ENCODE results near the gene ATP1B4. TPM values are rescaled to one million over a fixed set of nuclear protein-coding genes. Genes with fewer than 3 reads are reported as not detected.

The ATP1B4 gene
- total RNA-seq (0.05 TPM), polyA plus RNA-seq (0.05 TPM)
- long read RNA-seq, donor 1 = 0 reads
- long read RNA-seq, donor 2 = 0 reads
- long read RNA-seq, donor 3 = 0 reads
- long read RNA-seq, donor 4 = 0 reads
- long read RNA-seq, donor 5 = 0 reads
- long read RNA-seq, donor 6, partial matches to known transcripts = 0 of 1 reads
- long read RNA-seq, donor 6, other reads (novel, unspliced or antisense) = 0 of 1 reads
- long read RNA-seq, donor 7 = 0 reads
- long read RNA-seq, donor 8 = 0 reads
- long read RNA-seq, donor 9 = 0 reads
- long read RNA-seq, donor 10 = 0 reads

GRCh38 chrX:120361764-120362305 is at the start of gene ATP1B4:
Gene ATP1B4, plus strand, starts transcription at chrX:120362089. Its CDS starts 80 bp downstream, at chrX:120362169.
- Histone ChIP-seq H3K4me3 (ENCODE audit: low read length in 2 of 2) (no peak within 1 kb of the TSS), H3K27me3 (ENCODE audit: control insufficient read depth in 2 of 2, insufficient read depth in 1 of 2, low read length in 1 of 2) (no peaks in the 10 kb centered on the region), H3K36me3 (ENCODE audit: control insufficient read depth in 2 of 2, insufficient read depth in 2 of 2, low read length in 1 of 2) (no peaks in the 10 kb centered on the region), H3K9me3 (ENCODE audit: control insufficient read depth in 2 of 2, insufficient read depth in 1 of 2, low read length in 1 of 2) (no peaks in the 10 kb centered on the region), H3K4me1 (ENCODE audit: control insufficient read depth in 2 of 2, insufficient read depth in 2 of 2, low read length in 2 of 2) (no peaks in the 10 kb centered on the region), H3K27ac (ENCODE audit: low read depth in 1 of 2, low read length in 1 of 2) (no peak within 1 kb of the TSS)
- 98% methylated on average over 9 of the region's 9 CpGs for WGBS
- DNase-seq (ENCODE audit: low read depth in 6 of 9, low spot score in 9 of 9) = no peak

GRCh38 chrX:120315776-120316175 is 46.1 kb upstream of the ATP1B4 start:
- Histone ChIP-seq H3K9me3 (ENCODE audit: control insufficient read depth in 2 of 2, insufficient read depth in 1 of 2, low read length in 1 of 2) (peaks cover 0 to 3% of the 10 kb centered on the region in 2 donors), H3K27me3 (ENCODE audit: control insufficient read depth in 2 of 2, insufficient read depth in 1 of 2, low read length in 1 of 2) (peaks cover 3 to 32% of the 10 kb centered on the region in 2 donors), H3K4me1 (ENCODE audit: control insufficient read depth in 2 of 2, insufficient read depth in 2 of 2, low read length in 2 of 2) (peaks cover 0 to 5% of the 10 kb centered on the region in 2 donors), H3K4me3 (ENCODE audit: low read length in 2 of 2) (no peak overlapping the region), H3K27ac (ENCODE audit: low read depth in 1 of 2, low read length in 1 of 2) (no peak overlapping the region), H3K36me3 (ENCODE audit: control insufficient read depth in 2 of 2, insufficient read depth in 2 of 2, low read length in 1 of 2) (no peaks in the 10 kb centered on the region)
- no peak for DNase-seq (ENCODE audit: low read depth in 6 of 9, low spot score in 9 of 9)
- WGBS = 68% methylated on average over 4 of the region's 4 CpGs

GRCh38 chrX:120316587-120317283 is 45.2 kb upstream of the ATP1B4 start:
- H3K27ac ChIP-seq (ENCODE audit: low read depth in 1 of 2, low read length in 1 of 2) = no peak overlapping the region
- no peak overlapping the region for H3K4me3 ChIP-seq (ENCODE audit: low read length in 2 of 2)
- no peak for DNase-seq (ENCODE audit: low read depth in 6 of 9, low spot score in 9 of 9)
- H3K27me3 ChIP-seq (ENCODE audit: control insufficient read depth in 2 of 2, insufficient read depth in 1 of 2, low read length in 1 of 2) = peaks cover 3 to 23% of the 10 kb centered on the region in 2 donors
- no peaks in the 10 kb centered on the region for H3K9me3 ChIP-seq (ENCODE audit: control insufficient read depth in 2 of 2, insufficient read depth in 1 of 2, low read length in 1 of 2)
- no peaks in the 10 kb centered on the region for H3K36me3 ChIP-seq (ENCODE audit: control insufficient read depth in 2 of 2, insufficient read depth in 2 of 2, low read length in 1 of 2)
- 93% methylated on average over 5 of the region's 5 CpGs for WGBS
- no peaks in the 10 kb centered on the region for H3K4me1 ChIP-seq (ENCODE audit: control insufficient read depth in 2 of 2, insufficient read depth in 2 of 2, low read length in 2 of 2)

- DNase-seq (ENCODE audit: low read depth in 6 of 9, low spot score in 9 of 9) = no peak
- H3K9me3 ChIP-seq (ENCODE audit: control insufficient read depth in 2 of 2, insufficient read depth in 1 of 2, low read length in 1 of 2) = no peaks in the 10 kb centered on the region
- H3K27me3 ChIP-seq (ENCODE audit: control insufficient read depth in 2 of 2, insufficient read depth in 1 of 2, low read length in 1 of 2) = peaks cover 0 to 8% of the 10 kb centered on the region in 2 donors
- no peaks in the 10 kb centered on the region for H3K4me1 ChIP-seq (ENCODE audit: control insufficient read depth in 2 of 2, insufficient read depth in 2 of 2, low read length in 2 of 2)
- H3K36me3 ChIP-seq (ENCODE audit: control insufficient read depth in 2 of 2, insufficient read depth in 2 of 2, low read length in 1 of 2) = no peaks in the 10 kb centered on the region
- no peak overlapping the region for H3K27ac ChIP-seq (ENCODE audit: low read depth in 1 of 2, low read length in 1 of 2)
- no peak overlapping the region for H3K4me3 ChIP-seq (ENCODE audit: low read length in 2 of 2)
- 95% methylated on average over 4 of the region's 4 CpGs for WGBS
These were observed 43.5 kb upstream of the ATP1B4 start for GRCh38 chrX:120318411-120318810.

- Histone ChIP-seq H3K9me3 (ENCODE audit: control insufficient read depth in 2 of 2, insufficient read depth in 1 of 2, low read length in 1 of 2) (no peaks in the 10 kb centered on the region), H3K4me3 (ENCODE audit: low read length in 2 of 2) (no peak overlapping the region), H3K27ac (ENCODE audit: low read depth in 1 of 2, low read length in 1 of 2) (no peak overlapping the region), H3K27me3 (ENCODE audit: control insufficient read depth in 2 of 2, insufficient read depth in 1 of 2, low read length in 1 of 2) (no peaks in the 10 kb centered on the region), H3K4me1 (ENCODE audit: control insufficient read depth in 2 of 2, insufficient read depth in 2 of 2, low read length in 2 of 2) (no peaks in the 10 kb centered on the region), H3K36me3 (ENCODE audit: control insufficient read depth in 2 of 2, insufficient read depth in 2 of 2, low read length in 1 of 2) (no peaks in the 10 kb centered on the region)
- WGBS = 89% methylated on average over 4 of the region's 4 CpGs
- DNase-seq (ENCODE audit: low read depth in 6 of 9, low spot score in 9 of 9) = no peak
These were observed 40.2 kb upstream of the ATP1B4 start for GRCh38 chrX:120321520-120322281.

- Histone ChIP-seq H3K4me3 (ENCODE audit: low read length in 2 of 2) (no peak overlapping the region), H3K36me3 (ENCODE audit: control insufficient read depth in 2 of 2, insufficient read depth in 2 of 2, low read length in 1 of 2) (no peaks in the 10 kb centered on the region), H3K27ac (ENCODE audit: low read depth in 1 of 2, low read length in 1 of 2) (no peak overlapping the region), H3K4me1 (ENCODE audit: control insufficient read depth in 2 of 2, insufficient read depth in 2 of 2, low read length in 2 of 2) (no peaks in the 10 kb centered on the region), H3K9me3 (ENCODE audit: control insufficient read depth in 2 of 2, insufficient read depth in 1 of 2, low read length in 1 of 2) (no peaks in the 10 kb centered on the region), H3K27me3 (ENCODE audit: control insufficient read depth in 2 of 2, insufficient read depth in 1 of 2, low read length in 1 of 2) (no peaks in the 10 kb centered on the region)
- DNase-seq (ENCODE audit: low read depth in 6 of 9, low spot score in 9 of 9) = no peak
- 90% methylated on average over 2 of the region's 2 CpGs for WGBS
These were observed 30.8 kb upstream of the ATP1B4 start for GRCh38 chrX:120331116-120331515.

GRCh38 chrX:120332394-120332793 is 29.5 kb upstream of the ATP1B4 start:
- no peaks in the 10 kb centered on the region for H3K36me3 ChIP-seq (ENCODE audit: control insufficient read depth in 2 of 2, insufficient read depth in 2 of 2, low read length in 1 of 2)
- H3K9me3 ChIP-seq (ENCODE audit: control insufficient read depth in 2 of 2, insufficient read depth in 1 of 2, low read length in 1 of 2) = no peaks in the 10 kb centered on the region
- whole genome bisulfite sequencing = 97% methylated on average over 1 of the region's 1 CpG
- H3K27ac ChIP-seq (ENCODE audit: low read depth in 1 of 2, low read length in 1 of 2) = no peak overlapping the region
- H3K4me1 ChIP-seq (ENCODE audit: control insufficient read depth in 2 of 2, insufficient read depth in 2 of 2, low read length in 2 of 2) = no peaks in the 10 kb centered on the region
- H3K4me3 ChIP-seq (ENCODE audit: low read length in 2 of 2) = no peak overlapping the region
- DNase-seq (ENCODE audit: low read depth in 6 of 9, low spot score in 9 of 9) = no peak
- H3K27me3 ChIP-seq (ENCODE audit: control insufficient read depth in 2 of 2, insufficient read depth in 1 of 2, low read length in 1 of 2) = no peaks in the 10 kb centered on the region

- no peak overlapping the region for H3K4me3 ChIP-seq (ENCODE audit: low read length in 2 of 2)
- DNase-seq (ENCODE audit: low read depth in 6 of 9, low spot score in 9 of 9) = no peak
- no peaks in the 10 kb centered on the region for H3K27me3 ChIP-seq (ENCODE audit: control insufficient read depth in 2 of 2, insufficient read depth in 1 of 2, low read length in 1 of 2)
- H3K9me3 ChIP-seq (ENCODE audit: control insufficient read depth in 2 of 2, insufficient read depth in 1 of 2, low read length in 1 of 2) = no peaks in the 10 kb centered on the region
- WGBS = 48% methylated on average over 2 of the region's 2 CpGs
- H3K4me1 ChIP-seq (ENCODE audit: control insufficient read depth in 2 of 2, insufficient read depth in 2 of 2, low read length in 2 of 2) = no peaks in the 10 kb centered on the region
- H3K36me3 ChIP-seq (ENCODE audit: control insufficient read depth in 2 of 2, insufficient read depth in 2 of 2, low read length in 1 of 2) = no peaks in the 10 kb centered on the region
- no peak overlapping the region for H3K27ac ChIP-seq (ENCODE audit: low read depth in 1 of 2, low read length in 1 of 2)
These were observed 27.7 kb upstream of the ATP1B4 start for GRCh38 chrX:120334151-120334550.

GRCh38 chrX:120334603-120335002 is 27.3 kb upstream of the ATP1B4 start:
- no peaks in the 10 kb centered on the region for H3K9me3 ChIP-seq (ENCODE audit: control insufficient read depth in 2 of 2, insufficient read depth in 1 of 2, low read length in 1 of 2)

More at GRCh38 chrX:120334603-120335002, 27.3 kb upstream of the ATP1B4 start:
- DNase-seq (ENCODE audit: low read depth in 6 of 9, low spot score in 9 of 9) = no peak
- 89% methylated on average over 1 of the region's 1 CpG for WGBS
- no peaks in the 10 kb centered on the region for H3K4me1 ChIP-seq (ENCODE audit: control insufficient read depth in 2 of 2, insufficient read depth in 2 of 2, low read length in 2 of 2)
- H3K4me3 ChIP-seq (ENCODE audit: low read length in 2 of 2) = no peak overlapping the region
- H3K27ac ChIP-seq (ENCODE audit: low read depth in 1 of 2, low read length in 1 of 2) = no peak overlapping the region
- H3K27me3 ChIP-seq (ENCODE audit: control insufficient read depth in 2 of 2, insufficient read depth in 1 of 2, low read length in 1 of 2) = no peaks in the 10 kb centered on the region
- no peaks in the 10 kb centered on the region for H3K36me3 ChIP-seq (ENCODE audit: control insufficient read depth in 2 of 2, insufficient read depth in 2 of 2, low read length in 1 of 2)

Measured in thymus (tissue), 14 donors.